GM12878 (cell line): ENCODE measurements around the gene LMO7. TPM values are rescaled to one million over a fixed set of nuclear protein-coding genes. Genes with fewer than 3 reads are reported as not detected.

Source experiments
- ATAC-seq: fragments of 200-7000 bp; cut with Tn5 transposase; 3 replicates; pipeline ENCODE4 v1.9.1; 2020; ENCODE audit warnings: mild to moderate bottlenecking, moderate library complexity
- BruUV-seq: library from RNA; stranded (reverse); fragments of 400-500 nt; replicated peaks from 2 replicates; lab custom pipeline; 2021; lab: Mats Ljungman, UMichigan
- CTCF ChIA-PET: fragments of 300-600 bp; sonication (Branson Sonifier 250); formaldehyde crosslinking; extraction: SDS; loops from one replicate; lab custom pipeline; 2021; ENCODE audit warnings: inconsistent platforms; lab: Yijun Ruan, JAX
- POLR2A ChIA-PET: fragments of 350-600 bp; formaldehyde crosslinking; extraction: SDS; loops from one replicate; lab custom pipeline; 2021; ENCODE audit warnings: inconsistent platforms; lab: Charles Lee
- RAD21 ChIA-PET: fragments of 300-600 bp; sonication (Branson Sonifier 250); formaldehyde crosslinking; loops from one replicate; lab custom pipeline; 2023; ENCODE audit warnings: antibody characterized with exemption; ENCODE audit not compliant: unreplicated experiment; lab: Charles Lee
- SMC1A ChIA-PET: fragments of 300-600 bp; sonication (Branson Sonifier 250); formaldehyde crosslinking; loops from one replicate; lab custom pipeline; 2023; ENCODE audit not compliant: unreplicated experiment, uncharacterized antibody; lab: Charles Lee
- DNase-seq: peaks from one replicate; pipeline ENCODE4 v3.0.0-alpha.2; 2011; ENCODE audit warnings: low read depth, low spot score
- FAIRE-seq: peaks from 3 replicates; lab custom pipeline; 2011; peaks lifted over from hg19 to GRCh38; lab: Jason Lieb, UNC
- H2AFZ ChIP-seq: 2 replicates; pipeline ENCODE4 v1.6.0; 2011; ENCODE audit warnings: low read depth, low read length, control low read depth; ENCODE audit not compliant: control insufficient read depth
- H3K27ac ChIP-seq: 2 replicates; pipeline ENCODE4 v1.5.1; 2011; ENCODE audit warnings: control low read depth; ENCODE audit not compliant: control insufficient read depth, insufficient read depth
- H3K27me3 ChIP-seq, 2 experiments: replicated peaks in 1 of 2; 2 replicates each; pipeline versions ENCODE4 v1.6.0 to v1.6.1; 2011; ENCODE audit warnings: low read length in 1 of 2; ENCODE audit not compliant: control insufficient read depth in 2 of 2, insufficient read depth in 2 of 2
- H3K36me3 ChIP-seq, 2 experiments: 2 replicates each; pipeline ENCODE4 v1.5.1; 2011; ENCODE audit warnings: low read length in 1 of 2; ENCODE audit not compliant: control insufficient read depth in 2 of 2, insufficient read depth in 2 of 2
- H3K4me1 ChIP-seq: 2 replicates; pipeline ENCODE4 v1.6.1; 2011; ENCODE audit warnings: mild to moderate bottlenecking, low read length, moderate library complexity, mixed read lengths; ENCODE audit not compliant: control insufficient read depth, insufficient read depth
- H3K4me2 ChIP-seq: 2 replicates; pipeline ENCODE4 v1.6.0; 2011; ENCODE audit warnings: control low read depth; ENCODE audit not compliant: control insufficient read depth, insufficient read depth
- H3K4me3 ChIP-seq: fragments of 200-600 bp; sonication (generic); 2 replicates; pipeline ENCODE4 v1.5.1; 2016
- H3K79me2 ChIP-seq: 2 replicates; pipeline ENCODE4 v1.6.0; 2011; ENCODE audit warnings: low read length; ENCODE audit not compliant: control insufficient read depth, insufficient read depth
- H3K9ac ChIP-seq: 2 replicates; pipeline ENCODE4 v1.8.0; 2011; ENCODE audit warnings: low read length, control low read depth, mixed read lengths; ENCODE audit not compliant: control insufficient read depth, insufficient read depth
- H3K9me3 ChIP-seq: replicated peaks from 3 replicates; pipeline ENCODE4 v1.5.1; 2011; ENCODE audit warnings: mild to moderate bottlenecking, low read length; ENCODE audit not compliant: control insufficient read depth, insufficient read depth
- H4K20me1 ChIP-seq: 2 replicates; pipeline ENCODE4 v1.6.0; 2011; ENCODE audit not compliant: control insufficient read depth, insufficient read depth
- BCL11A ChIP-seq: IDR thresholded peaks from 2 replicates; pipeline ENCODE4 v1.6.1; 2011; ENCODE audit warnings: low read depth, low read length
- BMI1 ChIP-seq: fragments of 450-650 bp; IDR thresholded peaks from 2 replicates; pipeline ENCODE4 v1.6.1; 2016; ENCODE audit warnings: mild to moderate bottlenecking, moderate library complexity, borderline replicate concordance
- EED ChIP-seq: sonication (generic); IDR thresholded peaks from 2 replicates; pipeline ENCODE4 v1.6.1; 2016; ENCODE audit warnings: antibody characterized with exemption, low read depth
- MEF2B ChIP-seq: fragments of 450-650 bp; IDR thresholded peaks from 2 replicates; pipeline ENCODE4 v1.6.1; 2018; ENCODE audit warnings: mild to moderate bottlenecking, moderate library complexity; ENCODE audit not compliant: partially characterized antibody, poor library complexity, severe bottlenecking
- NR2C1 ChIP-seq: fragments of 450-650 bp; IDR thresholded peaks from 2 replicates; pipeline ENCODE4 v1.6.1; 2017; ENCODE audit warnings: antibody characterized with exemption, mild to moderate bottlenecking, moderate library complexity
- NR2C2 ChIP-seq: IDR thresholded peaks from 2 replicates; pipeline ENCODE4 v1.6.1; 2011; ENCODE audit warnings: borderline replicate concordance, low read depth; ENCODE audit not compliant: control insufficient read depth, insufficient read length
- PAX5 ChIP-seq: IDR thresholded peaks from 2 replicates; pipeline ENCODE4 v1.6.1; 2011; ENCODE audit warnings: low read depth, low read length, borderline replicate concordance
- SMARCA5 ChIP-seq: fragments of 450-650 bp; IDR thresholded peaks from 2 replicates; pipeline ENCODE4 v1.6.1; 2017; ENCODE audit warnings: mild to moderate bottlenecking
- ZNF274 ChIP-seq: IDR thresholded peaks from one replicate; pipeline ENCODE4 v1.8.0; 2011; ENCODE audit not compliant: insufficient read length, insufficient read depth
- WGBS: methylation state at CpG from one replicate; pipeline ENCODE4 v1.1.6; 2016; ENCODE audit warnings: low lambda C conversion rate; ENCODE audit not compliant: insufficient replicate concordance, insufficient coverage; ENCODE audit errors: missing lambda C conversion rate; 5-methylcytosine and 5-hydroxymethylcytosine counted together
- in situ Hi-C: fragments of 300-500 bp; cut with MboI; formaldehyde crosslinking; loops from 9 replicates; pipeline ENCODE4 v1.14.3; 2018; ENCODE audit warnings: mixed read lengths
- intact Hi-C: fragments of 100-400 bp; cut with micrococcal nuclease; formaldehyde crosslinking; loops from one replicate; pipeline ENCODE4 v1.14.2; 2022; ENCODE audit not compliant: unreplicated experiment
- polyA plus RNA-seq, 11 experiments: library from polyadenylated mRNA; depleted of rRNA in 4 of 11; unstranded in 6 of 11; stranded (reverse) in 5 of 11; fragments of >200 nt; fragmentation: Nextera tagmentation in 4 of 11; fragmentation: Illumina TruSeq in 1 of 11; extraction: Ambion mirVana in 4 of 11; extraction: Trizol in 1 of 11; gene quantifications; 1 replicate in 1 of 11; 2 replicates in 10 of 11; pipeline versions ENCODE4 v1.2.1 to v1.2.3, GENCODE V29; 2011 to 2016; ENCODE audit warnings: inconsistent platforms in 2 of 11, missing spikeins in 2 of 11, low read depth in 1 of 11
- total RNA-seq, 4 experiments: library from RNA; depleted of rRNA in 3 of 4; stranded (reverse); fragments of >200 nt in 3 of 4; fragmentation: Illumina TruSeq in 1 of 4; extraction: Trizol in 1 of 4; gene quantifications; 2 replicates each; pipeline versions ENCODE4 v1.2.1 to v1.2.3, GENCODE V29; 2013 to 2021
- TF ChIP-seq, protein P1 (sequence below): IDR thresholded peaks from 2 replicates; pipeline ENCODE4 v1.6.1; 2012; ENCODE audit warnings: improper control_type of control experiment, low read depth, low read length; ENCODE audit not compliant: insufficient replicate concordance
- TF ChIP-seq, protein P2 (sequence below): IDR thresholded peaks from 2 replicates; pipeline ENCODE4 v1.6.1; 2011; ENCODE audit warnings: borderline replicate concordance, low read depth, mild to moderate bottlenecking, moderate library complexity, mixed read lengths, low read length; ENCODE audit not compliant: insufficient read depth; ENCODE audit errors: extremely low read length
- TF ChIP-seq, protein P3 (sequence below): fragments of 450-650 bp; IDR thresholded peaks from 2 replicates; pipeline ENCODE4 v1.6.1; 2017; ENCODE audit warnings: low read depth, mild to moderate bottlenecking, moderate library complexity

Gene LMO7
- total and polyA plus RNA-seq, 10 of the 15 experiments (the other 5 are each of a cell fraction or from before 2014, with no cell fraction given) = 8.5 to 67.8 (median 36.8) TPM

DNA sequence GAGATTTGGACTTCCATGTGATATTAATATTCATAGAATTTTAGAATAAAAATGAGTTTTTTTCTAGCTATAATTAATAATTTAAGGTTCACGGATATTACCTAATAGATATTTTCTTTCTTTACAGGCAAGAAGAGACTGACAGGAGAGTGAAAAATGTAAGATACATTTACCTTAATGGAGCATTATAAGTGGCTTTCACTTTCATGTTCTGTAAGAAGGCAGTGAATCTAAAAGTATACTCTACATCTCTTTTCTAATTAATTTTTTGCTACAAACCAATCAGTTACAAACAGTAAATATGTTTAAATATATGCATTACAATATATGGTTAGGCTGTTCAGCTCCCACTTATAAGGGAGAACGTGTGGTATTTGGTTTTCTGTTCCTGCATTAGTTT is 159.1 kb downstream of the LMO7 start (continued):
- TF ChIP-seq, protein P1, sequence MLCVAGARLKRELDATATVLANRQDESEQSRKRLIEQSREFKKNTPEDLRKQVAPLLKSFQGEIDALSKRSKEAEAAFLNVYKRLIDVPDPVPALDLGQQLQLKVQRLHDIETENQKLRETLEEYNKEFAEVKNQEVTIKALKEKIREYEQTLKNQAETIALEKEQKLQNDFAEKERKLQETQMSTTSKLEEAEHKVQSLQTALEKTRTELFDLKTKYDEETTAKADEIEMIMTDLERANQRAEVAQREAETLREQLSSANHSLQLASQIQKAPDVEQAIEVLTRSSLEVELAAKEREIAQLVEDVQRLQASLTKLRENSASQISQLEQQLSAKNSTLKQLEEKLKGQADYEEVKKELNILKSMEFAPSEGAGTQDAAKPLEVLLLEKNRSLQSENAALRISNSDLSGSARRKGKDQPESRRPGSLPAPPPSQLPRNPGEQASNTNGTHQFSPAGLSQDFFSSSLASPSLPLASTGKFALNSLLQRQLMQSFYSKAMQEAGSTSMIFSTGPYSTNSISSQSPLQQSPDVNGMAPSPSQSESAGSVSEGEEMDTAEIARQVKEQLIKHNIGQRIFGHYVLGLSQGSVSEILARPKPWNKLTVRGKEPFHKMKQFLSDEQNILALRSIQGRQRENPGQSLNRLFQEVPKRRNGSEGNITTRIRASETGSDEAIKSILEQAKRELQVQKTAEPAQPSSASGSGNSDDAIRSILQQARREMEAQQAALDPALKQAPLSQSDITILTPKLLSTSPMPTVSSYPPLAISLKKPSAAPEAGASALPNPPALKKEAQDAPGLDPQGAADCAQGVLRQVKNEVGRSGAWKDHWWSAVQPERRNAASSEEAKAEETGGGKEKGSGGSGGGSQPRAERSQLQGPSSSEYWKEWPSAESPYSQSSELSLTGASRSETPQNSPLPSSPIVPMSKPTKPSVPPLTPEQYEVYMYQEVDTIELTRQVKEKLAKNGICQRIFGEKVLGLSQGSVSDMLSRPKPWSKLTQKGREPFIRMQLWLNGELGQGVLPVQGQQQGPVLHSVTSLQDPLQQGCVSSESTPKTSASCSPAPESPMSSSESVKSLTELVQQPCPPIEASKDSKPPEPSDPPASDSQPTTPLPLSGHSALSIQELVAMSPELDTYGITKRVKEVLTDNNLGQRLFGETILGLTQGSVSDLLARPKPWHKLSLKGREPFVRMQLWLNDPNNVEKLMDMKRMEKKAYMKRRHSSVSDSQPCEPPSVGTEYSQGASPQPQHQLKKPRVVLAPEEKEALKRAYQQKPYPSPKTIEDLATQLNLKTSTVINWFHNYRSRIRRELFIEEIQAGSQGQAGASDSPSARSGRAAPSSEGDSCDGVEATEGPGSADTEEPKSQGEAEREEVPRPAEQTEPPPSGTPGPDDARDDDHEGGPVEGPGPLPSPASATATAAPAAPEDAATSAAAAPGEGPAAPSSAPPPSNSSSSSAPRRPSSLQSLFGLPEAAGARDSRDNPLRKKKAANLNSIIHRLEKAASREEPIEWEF = no peak
- TF ChIP-seq ZNF274 = no peak

DNA sequence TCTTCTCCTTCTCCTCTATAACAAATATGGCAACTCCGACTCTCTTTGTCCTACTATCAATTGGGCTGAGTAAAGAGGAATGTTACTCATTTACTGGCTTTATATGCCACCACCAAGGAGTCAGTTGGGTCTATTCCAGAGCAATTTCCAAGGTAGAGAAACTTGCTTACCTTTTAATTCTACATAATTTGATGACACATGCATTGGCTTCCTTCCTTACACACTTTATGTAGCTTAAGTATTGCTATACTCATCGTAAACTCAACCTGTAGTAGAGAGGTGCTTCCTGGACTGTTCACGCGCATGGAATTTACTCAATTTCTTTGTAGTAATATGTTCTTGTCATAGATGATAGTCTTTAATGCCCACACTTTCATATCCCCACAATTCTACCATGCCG is 160.7 kb downstream of the LMO7 start:
- Histone ChIP-seq H3K9me3 (no peaks in the 10 kb centered on the region; the same call in 2 of the 3 replicates), H2AFZ (no peak overlapping the region), H3K4me3 (no peak overlapping the region), H3K4me1 (no peaks in the 10 kb centered on the region), H4K20me1 (no peaks in the 10 kb centered on the region), H3K27ac (no peak overlapping the region), H3K4me2 (no peak overlapping the region), H3K36me3 (no peaks in the 10 kb centered on the region), H3K27me3 (no peaks in the 10 kb centered on the region), H3K79me2 (no peaks in the 10 kb centered on the region; the same call in 1 of the 2 replicates)
- SMC1A ChIA-PET = interaction anchor here (1.5 to 7.2 kb wide), 3 partner anchors 8 to 101 kb away, joined by 6 to 50 read pairs (median 11); no protein-coding TSS in a partner anchor
- no peak for ATAC-seq
- no peak for DNase-seq
- RAD21 ChIA-PET = interaction anchor here (2.7 kb wide), 1 partner anchor 101 kb away, joined by 12 read pairs; no protein-coding TSS in a partner anchor
- CTCF ChIA-PET = interaction anchor here (0.9 kb wide), 1 partner anchor 104 kb away, joined by 3 read pairs; no protein-coding TSS in a partner anchor
- in situ Hi-C loops = no loop called here
- WGBS = 95% methylated on average over 5 of the region's 5 CpGs
- intact Hi-C loops = loop anchor here (5.0 kb wide), 1 partner anchor 100 kb away; no protein-coding TSS in a partner anchor
- POLR2A ChIA-PET = no interaction called here
- FAIRE-seq = no peak
- TF ChIP-seq BCL11A (no peak), BMI1 (no peak), EED (no peak), NR2C2 (no peak), PAX5 (no peak), NR2C1 (no peak), SMARCA5 (no peak), MEF2B (no peak)
- TF ChIP-seq, protein P2, sequence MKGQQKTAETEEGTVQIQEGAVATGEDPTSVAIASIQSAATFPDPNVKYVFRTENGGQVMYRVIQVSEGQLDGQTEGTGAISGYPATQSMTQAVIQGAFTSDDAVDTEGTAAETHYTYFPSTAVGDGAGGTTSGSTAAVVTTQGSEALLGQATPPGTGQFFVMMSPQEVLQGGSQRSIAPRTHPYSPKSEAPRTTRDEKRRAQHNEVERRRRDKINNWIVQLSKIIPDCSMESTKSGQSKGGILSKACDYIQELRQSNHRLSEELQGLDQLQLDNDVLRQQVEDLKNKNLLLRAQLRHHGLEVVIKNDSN = no peak
- TF ChIP-seq, protein P3, sequence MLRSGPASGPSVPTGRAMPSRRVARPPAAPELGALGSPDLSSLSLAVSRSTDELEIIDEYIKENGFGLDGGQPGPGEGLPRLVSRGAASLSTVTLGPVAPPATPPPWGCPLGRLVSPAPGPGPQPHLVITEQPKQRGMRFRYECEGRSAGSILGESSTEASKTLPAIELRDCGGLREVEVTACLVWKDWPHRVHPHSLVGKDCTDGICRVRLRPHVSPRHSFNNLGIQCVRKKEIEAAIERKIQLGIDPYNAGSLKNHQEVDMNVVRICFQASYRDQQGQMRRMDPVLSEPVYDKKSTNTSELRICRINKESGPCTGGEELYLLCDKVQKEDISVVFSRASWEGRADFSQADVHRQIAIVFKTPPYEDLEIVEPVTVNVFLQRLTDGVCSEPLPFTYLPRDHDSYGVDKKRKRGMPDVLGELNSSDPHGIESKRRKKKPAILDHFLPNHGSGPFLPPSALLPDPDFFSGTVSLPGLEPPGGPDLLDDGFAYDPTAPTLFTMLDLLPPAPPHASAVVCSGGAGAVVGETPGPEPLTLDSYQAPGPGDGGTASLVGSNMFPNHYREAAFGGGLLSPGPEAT = no peak
- TF ChIP-seq, all 136 proteins: peak for 0
- no peak overlapping the region for H3K9ac ChIP-seq
- BruUV-seq = no TSS peak
